ENCODE measurements around the gene LDLRAD3.

Gene LDLRAD3

GRCh38 chr11:36110668-36111410 lies 167.0 kb downstream of the LDLRAD3 start:
- no peak for DNase-seq

- DNase-seq, result no peak
Measured at GRCh38 chr11:36114095-36114494, 170.2 kb downstream of the LDLRAD3 start.

GRCh38 chr11:36115378-36115801 lies 171.5 kb downstream of the LDLRAD3 start:
- no peak for DNase-seq

GRCh38 chr11:36116161-36116560 lies 172.3 kb downstream of the LDLRAD3 start:
- no peak for DNase-seq

GRCh38 chr11:36118084-36118483 lies 174.2 kb downstream of the LDLRAD3 start:
- DNase-seq, result no peak

GRCh38 chr11:36119300-36119699 lies 175.4 kb downstream of the LDLRAD3 start:
- DNase-seq, result no peak

GRCh38 chr11:36121054-36121453 lies 177.2 kb downstream of the LDLRAD3 start:
- DNase-seq, result no peak

- DNase-seq, result no peak
Measured at GRCh38 chr11:36122671-36123070, 178.8 kb downstream of the LDLRAD3 start.

GRCh38 chr11:36123336-36124101 lies 179.7 kb downstream of the LDLRAD3 start:
- DNase-seq, result no peak

- DNase-seq, result no peak
Measured at GRCh38 chr11:36126678-36127077, 182.8 kb downstream of the LDLRAD3 start.

GRCh38 chr11:36127550-36127949 lies 183.7 kb downstream of the LDLRAD3 start:
- no peak for DNase-seq

- no peak for DNase-seq
Measured at GRCh38 chr11:36129955-36130354, 186.1 kb downstream of the LDLRAD3 start.

- no peak for DNase-seq
Measured at GRCh38 chr11:36130401-36130800, 186.5 kb downstream of the LDLRAD3 start.

- DNase-seq, result no peak
Measured at GRCh38 chr11:36131721-36132397, 188.0 kb downstream of the LDLRAD3 start.

GRCh38 chr11:36132940-36133339 lies 189.1 kb downstream of the LDLRAD3 start:
- no peak for DNase-seq

- no peak for DNase-seq
Measured at GRCh38 chr11:36135076-36135475, 191.2 kb downstream of the LDLRAD3 start.

GRCh38 chr11:36139767-36140166 lies 195.9 kb downstream of the LDLRAD3 start:
- DNase-seq, result no peak

GRCh38 chr11:36141196-36141953 lies 197.5 kb downstream of the LDLRAD3 start:
- DNase-seq, result no peak

GRCh38 chr11:36141956-36142355 lies 198.1 kb downstream of the LDLRAD3 start:
- DNase-seq, result no peak

- no peak for DNase-seq
Measured at GRCh38 chr11:36142439-36142838, 198.6 kb downstream of the LDLRAD3 start.

GRCh38 chr11:36142879-36143278 lies 199.0 kb downstream of the LDLRAD3 start:
- no peak for DNase-seq

GRCh38 chr11:36146437-36146836 lies 202.6 kb downstream of the LDLRAD3 start:
- no peak for DNase-seq

- DNase-seq, result no peak
Measured at GRCh38 chr11:36147491-36147890, 203.6 kb downstream of the LDLRAD3 start.
